ENCODE measurements around the gene FAM227B. TPM values are rescaled to one million over a fixed set of nuclear protein-coding genes. Genes with fewer than 3 reads are reported as not detected.
"Not testable (repeated sequence)": the region's sequence is repeated elsewhere in the genome, so short reads cannot be mapped to it uniquely, and the experiment has no call there.

FAM227B gene
- total RNA-seq, 1 donor from 2014 or later, result 3.0 TPM

DNA sequence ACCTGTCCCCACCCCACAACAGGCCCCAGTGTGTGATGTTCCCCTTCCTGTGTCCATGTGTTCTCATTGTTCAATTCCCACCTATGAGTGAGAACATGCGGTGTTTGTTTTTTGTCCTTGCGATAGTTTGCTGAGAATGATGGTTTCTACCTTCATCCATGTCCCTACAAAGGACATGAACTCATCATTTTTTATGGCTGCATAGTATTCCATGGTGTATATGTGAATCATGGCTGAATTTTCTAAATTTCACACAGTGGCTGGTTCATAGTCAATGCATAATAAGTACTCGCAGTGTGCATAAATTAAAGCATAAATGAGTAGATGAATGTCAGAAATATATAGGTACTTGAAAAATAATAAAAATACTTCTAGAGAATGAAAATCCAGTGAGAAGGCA, 8.4 kb downstream of the FAM227B start:
- not testable (repeated sequence) for DNase-seq (ENCODE audit: low read depth, low spot score)

DNA sequence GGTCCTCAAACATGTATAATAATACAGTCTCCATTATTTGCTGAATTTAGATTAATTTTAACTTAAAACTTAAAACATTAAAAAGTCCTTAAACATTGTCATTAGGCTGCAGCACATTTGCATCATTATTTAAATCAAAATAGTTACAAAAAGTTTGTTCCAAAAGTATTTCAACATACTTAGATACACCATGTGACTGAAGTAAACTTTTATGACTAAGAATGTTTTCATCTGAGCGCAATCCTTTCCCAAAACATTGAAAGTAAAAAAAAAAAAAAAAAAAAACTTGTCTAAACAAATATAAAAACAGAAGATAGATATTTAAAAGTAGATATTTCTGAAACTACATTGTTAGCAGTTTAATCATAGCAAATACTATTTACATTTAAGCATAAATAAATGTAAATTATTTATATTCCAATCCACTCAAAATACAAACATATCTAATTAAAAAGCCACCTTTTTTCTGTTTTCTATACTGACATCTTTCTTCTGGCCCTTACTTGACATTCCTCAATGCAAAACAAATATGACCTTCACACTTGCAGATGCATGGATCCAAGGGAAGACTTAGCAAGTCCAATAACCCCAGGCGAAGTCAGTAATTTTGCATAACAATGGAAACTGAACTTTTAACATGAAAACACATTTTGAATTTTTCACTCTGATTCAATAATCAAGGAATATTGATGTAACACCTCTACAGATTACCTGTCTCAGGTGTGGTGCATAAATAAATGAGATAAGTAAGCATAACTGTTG, 10.3 kb downstream of the FAM227B start:
- DNase-seq (ENCODE audit: low read depth, low spot score), result no peak

DNA sequence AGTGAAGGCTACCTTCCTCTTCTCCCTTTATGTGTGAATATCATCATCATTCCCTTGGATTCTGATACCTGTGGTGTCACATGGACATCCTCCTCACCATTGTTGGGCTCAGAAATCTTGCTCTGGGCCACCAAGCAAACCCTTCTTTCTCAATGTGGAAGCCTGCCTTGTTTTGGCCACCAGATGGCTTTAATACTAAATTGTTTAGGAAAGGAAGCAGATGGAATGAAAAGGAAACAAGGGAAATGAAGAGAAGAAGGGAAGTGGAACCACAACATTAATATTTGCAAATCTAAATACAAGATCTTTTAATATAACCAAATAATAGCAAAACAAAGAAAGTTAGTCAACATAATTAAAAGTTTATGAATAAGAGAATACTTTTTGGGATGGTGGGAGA, 14.0 kb downstream of the FAM227B start:
- no peak for DNase-seq (ENCODE audit: low read depth, low spot score)

DNA sequence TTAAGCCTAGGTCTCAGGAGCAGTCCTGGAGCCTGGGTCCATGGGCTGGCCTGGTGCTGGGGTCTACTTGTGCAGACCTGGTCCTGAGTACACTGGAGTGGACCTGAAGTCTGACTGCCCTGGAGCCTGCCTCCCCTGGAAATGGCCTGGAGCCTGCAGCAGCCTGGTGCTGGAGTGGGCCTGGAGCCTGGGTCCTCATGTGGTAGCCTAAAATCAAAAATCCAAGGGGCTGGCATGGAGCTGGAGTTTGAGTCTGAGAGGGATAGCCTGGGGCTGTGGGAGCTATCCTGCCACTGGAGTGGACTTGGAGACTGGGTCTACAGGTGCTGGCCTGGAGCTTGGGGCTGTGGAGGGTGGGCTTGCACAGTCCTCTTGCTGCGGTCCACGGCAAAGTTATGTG, 15.0 kb downstream of the FAM227B start:
- no peak for DNase-seq (ENCODE audit: low read depth, low spot score)

DNA sequence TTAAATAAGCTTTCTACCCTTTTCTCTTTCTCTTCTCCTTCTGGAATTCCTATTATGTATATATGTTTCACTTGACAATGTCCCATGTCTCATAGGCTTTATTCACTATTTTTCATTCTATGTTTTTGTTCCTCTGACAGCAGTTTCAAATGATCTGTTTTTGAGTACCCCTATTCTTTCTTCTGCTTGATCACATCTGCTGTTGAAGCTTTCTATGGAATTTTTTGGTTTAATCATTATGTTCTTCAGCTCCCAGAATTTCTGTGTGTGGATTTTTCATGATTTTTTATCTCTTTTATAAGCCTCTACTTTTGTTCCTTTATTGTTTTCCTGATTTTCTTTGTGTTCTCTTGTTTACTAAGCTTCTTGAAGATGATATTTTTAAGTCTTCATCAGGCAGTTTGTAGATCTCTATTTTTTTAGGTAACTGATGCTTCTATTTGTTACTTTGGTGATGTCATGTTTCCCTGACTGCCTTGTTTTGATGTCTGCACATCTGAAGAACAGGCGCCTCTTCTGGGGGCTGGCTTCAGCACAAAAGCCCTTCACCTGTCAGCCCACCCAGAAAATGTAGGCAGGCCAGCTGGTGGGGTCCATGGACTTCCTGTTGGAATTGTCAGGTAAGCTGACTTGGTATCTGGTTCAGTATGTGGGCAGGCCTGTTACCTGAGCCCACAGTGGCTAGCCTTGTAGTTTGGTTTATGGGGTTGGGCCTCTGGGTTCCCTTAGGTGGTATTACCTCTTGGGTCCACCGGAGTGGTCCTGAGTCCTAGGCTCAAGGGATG, 15.8 kb downstream of the FAM227B start:
- no peak for DNase-seq (ENCODE audit: low read depth, low spot score)

DNA sequence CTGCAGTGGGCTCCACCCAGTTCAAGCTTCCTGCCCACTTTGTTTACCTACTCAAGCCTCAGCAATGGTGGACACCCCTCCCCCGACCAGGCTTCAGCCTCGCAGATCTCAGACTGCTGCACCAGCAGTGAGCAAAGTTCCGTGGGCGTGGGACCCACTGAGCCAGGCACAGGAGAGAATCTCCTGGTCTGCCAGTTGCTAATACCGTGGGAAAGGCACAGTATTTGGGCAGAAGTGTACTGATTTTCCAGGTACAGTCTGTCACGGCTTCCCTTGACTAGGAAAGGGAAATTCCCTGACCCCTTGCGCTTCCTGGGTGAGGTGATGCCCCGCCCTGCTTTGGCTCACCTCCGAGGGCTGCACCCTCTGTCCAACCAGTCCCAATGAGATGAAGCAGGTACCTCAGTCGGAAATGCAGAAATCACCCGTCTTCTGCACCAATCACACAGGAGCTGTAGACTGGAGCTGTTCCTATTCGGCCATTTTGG, 27.7 kb downstream of the FAM227B start:
- DNase-seq (ENCODE audit: low read depth, low spot score), result not testable (repeated sequence)

DNA sequence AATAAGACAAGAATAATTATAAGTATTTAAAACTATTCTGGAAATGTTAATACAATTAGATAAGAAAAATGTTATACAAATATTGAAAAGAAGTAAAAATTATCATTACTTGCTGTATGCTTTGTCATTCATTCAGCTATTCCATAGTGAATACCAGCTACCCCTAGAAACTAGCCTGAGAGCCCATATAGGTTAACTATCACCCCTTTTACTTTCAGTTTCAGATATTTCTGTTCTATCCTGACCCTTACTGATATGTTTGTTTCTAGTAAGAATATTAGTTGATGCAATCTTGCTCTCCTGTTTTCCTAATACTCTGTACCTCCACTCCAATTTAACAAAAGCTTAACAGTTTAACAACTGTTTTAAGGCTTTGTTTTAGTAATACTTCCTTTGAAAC, 31.6 kb downstream of the FAM227B start:
- no peak for DNase-seq (ENCODE audit: low read depth, low spot score)

DNA sequence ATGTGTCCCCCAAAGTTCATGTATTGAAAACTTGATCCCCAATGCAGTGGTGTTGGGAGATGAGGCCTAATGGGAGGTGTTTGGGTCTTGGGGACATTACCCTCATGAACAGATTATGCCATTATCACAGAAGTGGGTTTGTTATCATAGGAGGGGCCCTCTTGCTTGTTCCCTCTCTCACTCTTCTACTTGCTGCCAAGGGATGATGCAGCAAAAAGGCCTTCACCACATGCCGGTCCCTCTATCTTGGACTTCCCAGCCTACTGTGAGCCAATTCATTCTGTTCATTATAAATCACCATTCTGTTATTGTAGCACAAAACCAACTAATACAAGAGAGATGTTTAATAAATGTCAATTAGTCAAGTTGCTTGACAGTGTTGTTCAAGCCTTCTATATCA, 47.2 kb downstream of the FAM227B start:
- no peak for DNase-seq (ENCODE audit: low read depth, low spot score)

DNA sequence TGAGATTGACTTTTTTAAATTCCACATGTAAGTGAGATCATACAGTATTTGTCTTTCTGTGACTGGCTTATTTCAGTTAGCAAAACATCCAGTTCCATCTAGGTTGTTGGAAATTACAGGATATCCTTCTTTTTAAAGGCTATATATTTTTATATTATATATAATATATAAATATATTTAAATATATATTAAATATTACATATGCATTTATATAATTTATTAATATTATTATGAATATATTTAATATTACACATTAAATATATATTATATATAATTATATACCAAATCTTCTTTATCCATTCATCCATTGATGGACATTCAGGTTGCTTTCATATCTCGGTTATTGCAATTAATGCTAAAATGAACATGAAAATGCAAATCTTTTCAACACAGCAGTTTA, 49.9 kb downstream of the FAM227B start:
- DNase-seq (ENCODE audit: low read depth, low spot score), result no peak

DNA sequence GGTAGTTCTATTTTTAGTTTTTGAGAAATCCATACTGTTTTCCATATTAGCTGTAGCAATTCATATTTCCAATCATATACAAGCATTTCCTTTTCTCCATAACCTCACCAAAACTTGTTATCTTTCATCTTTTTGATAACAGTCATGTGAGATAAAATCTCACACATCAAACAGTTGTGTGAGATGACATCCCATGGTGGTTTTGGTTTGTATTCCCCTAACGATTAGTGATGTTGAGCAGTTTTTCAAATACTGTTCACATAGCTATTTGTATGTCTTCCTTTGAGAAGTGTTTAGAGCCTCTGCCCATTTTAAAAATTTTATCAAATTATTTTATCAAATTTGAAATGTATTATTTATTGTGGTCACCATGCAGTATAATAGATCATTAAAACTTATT, 50.4 kb downstream of the FAM227B start:
- no peak for DNase-seq (ENCODE audit: low read depth, low spot score)

DNA sequence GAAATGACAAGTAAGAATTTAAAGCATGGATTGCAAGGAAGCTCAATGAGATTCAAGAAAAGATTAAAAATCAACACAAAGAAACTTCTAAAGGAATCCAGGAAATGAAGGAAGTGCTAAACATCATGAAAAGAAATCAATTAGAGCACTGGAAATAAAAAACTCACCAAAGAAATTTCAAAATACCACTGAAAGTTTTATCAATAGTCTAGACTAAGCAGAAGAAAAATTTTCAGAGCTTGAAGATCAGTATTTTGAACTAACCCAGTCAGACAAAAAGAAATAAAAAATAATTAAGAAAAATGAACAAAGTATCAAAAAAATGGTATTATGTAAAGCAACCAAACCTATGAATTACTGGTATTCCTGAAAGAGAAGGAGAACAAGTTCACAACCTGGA, 60.6 kb downstream of the FAM227B start:
- DNase-seq (ENCODE audit: low read depth, low spot score), result no peak

DNA sequence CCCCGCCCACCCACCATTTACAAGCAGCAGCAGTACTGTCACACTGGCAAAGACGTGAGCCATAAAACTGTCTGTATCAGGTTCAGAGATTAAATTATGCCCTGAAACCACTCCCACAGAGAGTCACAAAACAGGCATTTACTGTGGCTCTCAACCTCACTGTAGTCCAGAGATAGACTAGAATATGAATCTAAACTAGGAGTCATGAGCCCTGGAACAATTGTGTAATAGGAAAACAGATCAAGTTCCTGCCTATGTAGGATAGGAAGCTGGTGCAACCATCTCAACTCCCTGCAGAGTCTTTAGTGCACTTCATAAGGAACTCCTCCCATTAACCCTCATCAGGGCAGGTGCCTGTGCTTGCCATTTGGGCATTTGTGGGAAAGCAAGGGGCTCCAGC, 61.7 kb downstream of the FAM227B start:
- no peak for DNase-seq (ENCODE audit: low read depth, low spot score)

DNA sequence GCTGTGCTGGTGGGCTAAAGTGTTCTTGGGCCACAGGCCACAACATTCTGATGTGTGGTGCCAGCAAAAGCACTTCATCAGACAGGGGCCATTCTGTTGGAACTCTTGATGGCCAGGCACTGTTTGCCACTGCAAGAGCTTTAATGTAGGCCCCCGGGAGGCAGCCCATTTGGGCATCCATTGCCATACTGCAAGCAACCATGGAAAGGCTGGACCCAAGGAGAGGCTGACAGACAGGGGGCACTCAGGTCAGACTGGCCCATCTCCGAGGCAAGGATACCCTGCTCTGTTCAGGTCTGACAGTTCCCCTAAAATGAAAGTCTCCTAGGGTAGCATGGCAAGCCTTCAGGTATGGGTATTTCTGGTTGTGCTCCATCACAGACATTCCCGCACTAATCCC, 64.2 kb downstream of the FAM227B start:
- DNase-seq (ENCODE audit: low read depth, low spot score), result no peak

DNA sequence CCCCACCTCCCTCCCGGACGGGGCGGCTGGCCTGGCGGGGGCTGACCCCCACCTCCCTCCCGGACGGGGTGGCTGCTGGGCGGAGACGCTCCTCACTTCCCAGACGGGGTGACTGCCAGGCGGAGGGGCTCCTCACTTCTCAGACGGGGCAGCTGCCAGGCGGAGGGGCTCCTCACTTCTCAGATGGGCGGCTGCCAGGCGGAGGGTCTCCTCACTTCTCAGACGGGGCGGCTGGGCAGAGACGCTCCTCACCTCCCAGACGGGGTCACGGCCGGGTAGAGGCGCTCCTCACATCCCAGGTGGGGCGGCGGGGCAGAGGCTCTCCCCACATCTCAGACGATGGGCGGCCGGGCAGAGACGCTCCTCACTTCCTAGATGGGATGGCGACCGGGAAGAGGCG, 70.3 kb downstream of the FAM227B start:
- DNase-seq (ENCODE audit: low read depth, low spot score), result not testable (repeated sequence)

DNA sequence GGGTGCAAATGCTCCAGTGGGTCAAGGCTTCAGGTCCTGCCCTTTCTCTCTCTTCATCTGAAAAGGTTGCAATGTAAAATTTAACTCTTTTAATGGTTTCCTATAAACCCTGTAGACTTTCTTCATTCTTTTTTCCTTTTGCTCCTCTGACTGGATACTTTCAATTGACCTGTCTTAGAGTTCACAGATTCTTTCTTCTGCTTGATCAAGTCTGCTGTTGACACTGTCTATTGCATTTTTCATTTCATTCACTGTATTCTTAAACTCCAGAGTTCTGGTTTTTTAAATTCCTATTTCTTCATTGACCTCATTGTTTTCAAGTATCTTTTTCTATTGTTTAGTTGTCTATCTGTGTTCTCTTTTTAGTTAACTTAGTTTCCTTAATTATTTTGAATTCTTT, 82.1 kb downstream of the FAM227B start:
- no peak for DNase-seq (ENCODE audit: low read depth, low spot score)

DNA sequence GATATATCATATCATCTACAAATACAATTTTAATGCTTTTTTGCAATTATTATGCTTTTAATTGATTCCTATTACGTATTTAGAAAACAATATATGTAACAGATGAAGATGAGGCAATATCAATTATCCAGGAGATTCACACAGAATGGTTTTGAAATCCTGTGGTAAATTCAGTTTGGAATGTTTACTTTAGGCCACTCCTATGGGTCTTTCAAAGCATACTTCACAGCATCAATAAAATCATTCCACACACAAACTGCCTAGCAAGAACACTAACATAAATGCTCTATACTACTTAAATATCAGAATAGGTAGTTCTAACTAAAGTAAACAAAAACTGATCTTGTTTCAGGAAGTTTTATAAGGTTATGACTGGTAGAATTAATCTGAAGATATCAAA, 90.5 kb downstream of the FAM227B start:
- DNase-seq (ENCODE audit: low read depth, low spot score), result no peak

DNA sequence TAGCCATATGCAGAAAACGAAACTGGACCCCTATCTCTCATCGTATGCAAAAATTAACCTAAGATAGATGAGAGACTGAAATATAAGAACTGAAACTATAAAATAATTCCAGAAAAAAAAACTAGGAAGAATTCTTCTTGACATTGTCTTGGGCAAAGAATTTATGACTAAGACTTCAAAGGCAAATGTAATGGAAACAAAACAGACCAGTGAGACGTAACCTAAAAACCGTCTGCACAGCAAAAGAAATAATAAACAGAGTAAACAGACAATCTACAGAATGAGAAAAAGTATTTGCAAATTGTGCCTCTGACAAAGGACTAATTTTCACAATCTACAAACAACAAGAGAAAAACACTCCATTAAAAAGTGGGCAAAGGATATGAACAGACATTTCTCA, 92.3 kb downstream of the FAM227B start:
- DNase-seq (ENCODE audit: low read depth, low spot score), result no peak

DNA sequence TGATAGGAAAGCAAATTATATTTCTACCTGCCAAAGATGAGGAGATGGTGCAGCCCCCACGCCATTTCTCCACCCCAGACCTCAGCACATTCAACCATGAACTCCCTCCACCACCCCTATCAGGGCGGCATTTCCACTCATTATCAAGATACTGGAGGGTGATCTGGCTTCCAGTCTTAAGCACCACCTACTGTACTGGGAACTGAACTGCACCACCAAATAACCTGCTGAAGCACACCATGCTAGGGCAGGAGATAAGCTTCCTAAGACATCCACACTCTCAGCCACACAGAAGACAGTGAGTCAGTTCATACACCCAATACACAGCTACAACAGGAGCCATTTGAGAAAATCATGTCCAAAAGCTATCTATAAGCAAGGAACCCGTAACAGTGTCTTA, 98.8 kb downstream of the FAM227B start:
- DNase-seq (ENCODE audit: low read depth, low spot score), result no peak

DNA sequence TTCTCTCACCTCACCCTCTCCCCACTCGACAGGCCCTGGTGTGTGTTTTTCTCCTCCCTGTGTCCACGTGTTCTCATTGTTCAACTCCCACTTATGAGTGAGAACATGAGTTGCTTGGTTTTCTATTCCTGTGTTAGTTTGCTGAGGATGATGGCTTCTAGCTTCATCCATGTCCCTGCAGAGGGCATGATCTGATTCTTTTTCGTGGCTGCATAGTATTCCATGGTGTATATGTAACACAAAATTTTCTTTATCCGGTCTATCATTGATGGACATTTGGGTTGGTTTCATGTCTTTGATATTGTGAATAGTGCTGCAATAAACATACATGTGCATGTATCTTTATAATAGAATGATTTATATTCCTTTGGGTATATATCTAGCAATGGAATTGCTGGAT, 107.9 kb downstream of the FAM227B start:
- DNase-seq (ENCODE audit: low read depth, low spot score), result not testable (repeated sequence)

DNA sequence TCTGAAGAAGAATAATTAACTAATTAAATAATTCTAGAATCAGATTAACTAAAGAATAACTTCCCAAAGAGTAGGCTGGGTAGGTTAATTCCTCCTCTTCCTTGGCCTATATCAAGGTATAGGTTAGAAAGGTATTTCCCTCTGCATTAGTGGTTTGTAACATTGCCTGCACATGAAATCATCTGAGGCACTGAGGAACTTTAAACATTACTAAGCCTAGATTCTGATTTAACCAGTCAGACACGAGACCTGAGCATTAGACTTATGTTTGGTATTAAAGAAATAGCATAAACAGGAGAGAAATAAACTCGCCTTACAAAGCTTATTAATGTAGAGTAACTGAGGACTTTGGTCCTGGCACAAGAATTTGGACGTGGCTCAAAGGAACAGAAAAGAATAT, 113.4 kb downstream of the FAM227B start:
- DNase-seq (ENCODE audit: low read depth, low spot score), result no peak

DNA sequence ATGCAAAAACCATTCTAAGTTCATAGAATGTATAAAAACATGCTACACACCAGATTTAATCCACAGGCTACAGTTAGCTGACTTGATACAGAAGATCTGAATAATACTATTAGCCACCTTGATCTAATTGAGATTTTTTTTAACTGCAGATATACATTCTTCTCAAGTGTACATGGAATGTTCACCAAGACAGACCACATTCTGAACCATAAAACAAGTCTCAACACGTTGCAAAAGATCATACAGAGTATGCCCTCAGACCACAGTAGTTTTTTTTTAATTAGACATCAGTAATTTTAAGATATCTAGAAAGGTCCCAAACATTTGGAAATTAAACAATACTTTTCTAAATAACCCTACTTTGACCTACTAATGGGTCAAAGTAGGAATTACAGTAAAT, 114.3 kb downstream of the FAM227B start:
- no peak for DNase-seq (ENCODE audit: low read depth, low spot score)

DNA sequence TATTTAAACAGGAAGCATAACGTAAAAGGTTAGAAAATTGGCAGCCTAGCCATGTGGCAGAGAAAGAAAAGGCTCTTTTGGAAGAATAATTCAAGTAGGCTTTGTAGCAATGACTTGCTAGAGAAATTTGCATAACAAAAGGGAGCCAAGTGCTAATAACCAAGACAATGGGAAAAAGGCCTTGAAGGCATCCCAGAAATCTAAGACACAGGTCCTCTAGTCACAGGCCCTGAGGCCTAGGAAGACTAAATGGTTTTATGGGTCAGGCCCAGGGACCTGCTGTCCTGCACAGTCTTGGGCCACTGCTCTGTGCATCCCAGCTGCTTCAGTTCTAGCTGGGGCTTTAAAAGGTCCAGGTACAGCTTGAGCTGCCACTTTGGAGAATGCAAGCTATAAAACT, 119.0 kb downstream of the FAM227B start:
- no peak for DNase-seq (ENCODE audit: low read depth, low spot score)
